HEK293 (cell line): ENCODE data around the gene HSFX3.
"Not testable (repeated sequence)": the region's sequence is repeated elsewhere in the genome, so short reads cannot be mapped to it uniquely, and the experiment has no call there.

ENCODE experiments used
- ZNF239 ChIP-seq: fragments of 450-650 bp; formaldehyde crosslinking; IDR thresholded peaks from 2 replicates; pipeline ENCODE4 v1.5.1; 2016; ENCODE audit warnings: missing biosample characterization, missing genetic modification characterization
- TF ChIP-seq, protein P1 (sequence below): fragments of 450-650 bp; formaldehyde crosslinking; IDR thresholded peaks from 2 replicates; pipeline ENCODE4 v1.5.1; 2016; ENCODE audit warnings: missing biosample characterization, missing genetic modification characterization

DNA sequence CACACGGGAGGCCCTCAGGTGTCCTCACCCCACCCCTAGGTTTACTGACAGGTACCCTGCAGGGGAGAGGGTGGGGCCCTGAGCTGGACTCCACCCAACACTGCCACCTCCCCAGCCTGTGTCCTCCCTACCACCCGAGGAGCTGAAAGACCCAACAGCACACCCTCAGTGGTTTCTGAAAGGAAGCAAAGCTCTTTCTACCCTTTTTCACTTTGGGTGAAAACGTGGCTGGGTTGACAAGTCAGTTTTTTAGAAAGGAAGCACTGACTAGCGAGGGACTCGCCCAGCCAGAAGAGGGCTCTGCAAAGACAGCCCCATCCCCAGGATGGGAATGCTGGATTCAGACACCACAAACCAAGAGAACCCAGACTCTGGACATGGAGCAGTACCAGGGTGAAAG is 46.8 kb downstream of the HSFX3 start:
- TF ChIP-seq ZNF239: not testable (repeated sequence)
- TF ChIP-seq, protein P1, sequence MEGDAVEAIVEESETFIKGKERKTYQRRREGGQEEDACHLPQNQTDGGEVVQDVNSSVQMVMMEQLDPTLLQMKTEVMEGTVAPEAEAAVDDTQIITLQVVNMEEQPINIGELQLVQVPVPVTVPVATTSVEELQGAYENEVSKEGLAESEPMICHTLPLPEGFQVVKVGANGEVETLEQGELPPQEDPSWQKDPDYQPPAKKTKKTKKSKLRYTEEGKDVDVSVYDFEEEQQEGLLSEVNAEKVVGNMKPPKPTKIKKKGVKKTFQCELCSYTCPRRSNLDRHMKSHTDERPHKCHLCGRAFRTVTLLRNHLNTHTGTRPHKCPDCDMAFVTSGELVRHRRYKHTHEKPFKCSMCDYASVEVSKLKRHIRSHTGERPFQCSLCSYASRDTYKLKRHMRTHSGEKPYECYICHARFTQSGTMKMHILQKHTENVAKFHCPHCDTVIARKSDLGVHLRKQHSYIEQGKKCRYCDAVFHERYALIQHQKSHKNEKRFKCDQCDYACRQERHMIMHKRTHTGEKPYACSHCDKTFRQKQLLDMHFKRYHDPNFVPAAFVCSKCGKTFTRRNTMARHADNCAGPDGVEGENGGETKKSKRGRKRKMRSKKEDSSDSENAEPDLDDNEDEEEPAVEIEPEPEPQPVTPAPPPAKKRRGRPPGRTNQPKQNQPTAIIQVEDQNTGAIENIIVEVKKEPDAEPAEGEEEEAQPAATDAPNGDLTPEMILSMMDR: not testable (repeated sequence)
